HL-60/S4 treated with retinoic acid at 250 ng/mL for 4 days and 3 days (cell line): ENCODE results near the gene RPTOR.

ENCODE experiments used
- in situ Hi-C: fragments of 300-500 bp; cut with MboI; formaldehyde crosslinking; loops from 2 replicates; pipeline ENCODE4 v1.7.0; 2022; ENCODE audit warnings: low sequenced_read_pairs

The RPTOR gene

DNA sequence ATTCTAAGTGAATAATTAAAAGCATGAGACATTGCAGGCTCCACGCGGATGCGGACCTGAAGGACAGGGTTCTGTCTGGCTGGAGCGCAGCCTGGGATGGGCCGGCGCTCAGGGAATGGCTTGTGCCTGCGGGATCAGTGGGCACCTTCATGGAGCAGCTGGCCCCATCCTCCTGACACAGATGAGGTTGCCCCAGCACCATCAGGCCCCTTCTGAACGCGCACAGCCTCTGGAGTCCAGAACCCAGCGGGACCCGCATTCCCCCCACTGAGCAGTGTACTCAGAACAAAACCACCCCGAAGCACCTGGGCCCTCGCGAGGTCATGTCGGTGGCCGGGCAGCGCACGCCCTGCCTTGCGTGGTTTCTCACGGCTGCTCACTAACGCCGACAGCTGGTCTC, 376.5 kb downstream of the RPTOR start:
- in situ Hi-C loops, result no loop called here

DNA sequence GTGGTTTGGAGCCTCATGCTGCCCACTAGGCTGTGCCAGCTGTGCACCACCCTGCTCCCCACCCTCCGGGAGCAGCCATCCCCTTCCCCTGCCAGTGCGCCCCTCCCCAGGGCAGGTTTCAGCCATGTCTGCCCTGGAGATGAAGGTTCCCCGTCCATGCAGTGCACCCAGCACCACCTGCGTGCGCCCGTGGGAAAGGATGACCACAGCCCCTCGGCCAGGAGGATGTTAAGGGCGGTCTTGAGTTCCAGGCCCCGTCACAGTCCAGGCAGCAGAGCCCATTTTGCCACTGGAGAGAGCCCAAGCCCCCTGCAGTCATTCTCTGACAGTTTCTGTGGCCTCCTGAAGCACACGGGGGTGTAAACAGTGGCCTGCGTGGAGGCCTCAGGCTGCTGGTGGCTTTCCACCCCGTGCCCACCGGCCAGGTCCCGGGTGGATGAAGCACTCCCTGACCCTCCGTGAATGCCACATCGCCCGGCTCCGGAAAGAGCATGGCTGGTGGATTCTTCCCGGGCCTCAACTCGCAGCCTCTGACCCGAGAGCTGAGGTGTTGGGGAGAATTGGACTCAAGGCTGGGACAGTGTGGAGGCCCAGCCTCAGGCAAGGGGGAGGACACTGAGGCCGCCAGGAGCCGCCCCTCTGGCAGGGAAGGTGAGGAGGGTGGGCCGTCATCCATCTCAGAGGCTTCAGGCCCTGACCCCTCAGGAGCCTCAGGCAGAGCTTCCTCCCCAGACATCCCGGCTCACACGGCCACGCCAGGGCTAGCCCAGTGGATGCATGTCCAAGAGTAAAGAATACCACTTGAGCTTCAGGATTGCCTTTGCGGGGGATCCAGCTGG, 377.3 kb downstream of the RPTOR start:
- in situ Hi-C loops, result no loop called here

DNA sequence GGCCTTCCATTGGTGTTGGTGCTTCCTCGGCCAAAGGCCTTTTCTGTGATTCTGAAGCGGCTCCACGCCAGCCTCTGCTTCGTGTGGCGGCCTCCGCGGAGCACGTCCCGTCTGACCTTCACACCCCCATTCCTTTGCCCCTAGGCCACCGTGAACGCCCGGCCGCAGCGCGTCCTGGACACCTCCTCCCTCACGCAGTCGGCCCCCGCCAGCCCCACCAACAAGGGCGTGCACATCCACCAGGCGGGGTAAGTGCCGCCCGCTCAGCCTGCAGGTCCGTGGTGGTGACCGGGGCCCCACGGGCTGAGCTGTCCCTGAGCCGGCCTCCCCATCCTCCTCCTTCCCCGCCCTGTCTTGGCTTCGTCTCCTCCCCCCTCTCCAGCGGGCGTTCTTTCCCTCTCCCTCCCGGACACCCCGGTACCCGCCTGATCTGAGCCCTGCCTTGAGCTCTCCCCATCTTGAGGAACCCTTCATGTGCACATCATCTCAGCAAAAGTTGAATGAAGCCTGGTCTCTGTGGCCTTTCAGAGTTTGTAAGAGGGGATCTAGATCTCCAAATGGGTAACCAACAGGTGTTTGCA, 378.0 kb downstream of the RPTOR start:
- in situ Hi-C loops, result no loop called here

DNA sequence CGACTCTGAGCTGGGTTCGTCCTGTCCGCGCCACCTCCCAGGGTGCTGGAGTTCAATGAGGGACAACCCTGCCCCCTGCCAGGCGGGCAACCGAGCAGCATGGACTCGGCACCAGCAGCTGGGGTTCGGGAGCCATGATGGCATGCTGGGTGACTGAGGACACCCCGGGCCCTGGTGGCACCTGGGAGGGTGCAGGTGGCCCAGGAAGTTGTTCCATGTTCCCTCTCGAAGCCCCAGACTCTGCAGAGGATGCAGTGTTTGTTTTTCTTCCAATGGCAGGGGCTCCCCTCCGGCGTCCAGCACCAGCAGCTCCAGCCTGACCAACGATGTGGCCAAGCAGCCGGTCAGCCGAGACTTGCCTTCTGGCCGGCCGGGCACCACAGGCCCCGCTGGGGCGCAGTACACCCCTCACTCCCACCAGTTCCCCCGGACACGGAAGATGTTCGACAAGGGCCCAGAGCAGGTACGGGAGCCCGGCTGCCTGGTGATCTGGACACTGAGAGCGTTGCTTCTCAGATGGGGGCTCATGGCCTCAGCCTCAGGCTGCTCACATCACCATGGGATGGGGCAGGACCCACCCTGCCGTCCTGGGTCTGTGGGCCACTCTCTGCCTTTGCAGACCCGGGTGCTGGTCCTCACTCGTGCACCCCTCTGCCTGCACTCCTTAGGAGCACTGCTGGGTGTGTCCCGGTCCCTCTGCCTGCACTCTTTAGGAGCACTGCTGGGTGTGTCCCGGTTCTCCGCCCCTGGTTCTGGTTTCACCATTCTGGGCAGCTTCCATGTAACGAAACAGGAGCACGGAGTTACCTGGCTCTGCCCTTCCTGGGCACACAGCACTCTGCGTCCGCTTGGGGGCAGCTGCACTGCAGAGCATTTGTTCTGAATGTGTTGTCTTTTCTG, 378.8 kb downstream of the RPTOR start:
- in situ Hi-C loops, result no loop called here

DNA sequence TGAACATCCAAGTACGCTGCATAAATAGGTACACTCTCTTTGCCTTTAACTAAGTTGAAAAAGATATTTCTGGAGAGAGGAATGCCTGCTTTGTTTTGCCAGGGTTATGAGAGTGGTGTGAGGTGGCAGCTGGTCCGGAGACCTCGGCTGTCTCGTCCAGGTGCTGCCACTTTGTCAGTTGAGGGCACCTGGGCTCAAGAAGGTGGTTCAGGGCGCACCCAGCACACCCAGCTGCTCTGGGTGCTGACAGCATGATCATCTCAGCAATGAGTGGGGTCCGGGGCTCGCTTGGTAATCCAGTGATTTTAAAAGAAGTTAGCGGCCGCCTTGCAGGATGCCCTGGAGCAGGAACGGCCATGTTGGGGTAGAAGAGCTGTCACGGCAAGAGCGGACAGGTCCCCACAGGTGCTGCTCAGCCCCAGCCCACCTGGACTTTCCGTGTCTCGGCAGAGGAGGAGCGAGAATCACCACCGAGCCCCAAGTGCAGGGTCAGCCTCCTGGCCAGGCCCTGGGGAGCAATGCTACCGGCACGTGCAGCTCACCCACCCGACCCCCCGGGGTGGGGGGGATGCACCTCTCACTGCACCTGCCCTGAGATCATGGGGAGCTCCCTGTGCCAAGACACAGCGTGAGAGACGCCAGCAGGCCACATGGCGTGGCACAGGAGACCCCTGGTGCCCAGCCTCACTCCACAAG, 379.6 kb downstream of the RPTOR start:
- in situ Hi-C loops, result no loop called here

DNA sequence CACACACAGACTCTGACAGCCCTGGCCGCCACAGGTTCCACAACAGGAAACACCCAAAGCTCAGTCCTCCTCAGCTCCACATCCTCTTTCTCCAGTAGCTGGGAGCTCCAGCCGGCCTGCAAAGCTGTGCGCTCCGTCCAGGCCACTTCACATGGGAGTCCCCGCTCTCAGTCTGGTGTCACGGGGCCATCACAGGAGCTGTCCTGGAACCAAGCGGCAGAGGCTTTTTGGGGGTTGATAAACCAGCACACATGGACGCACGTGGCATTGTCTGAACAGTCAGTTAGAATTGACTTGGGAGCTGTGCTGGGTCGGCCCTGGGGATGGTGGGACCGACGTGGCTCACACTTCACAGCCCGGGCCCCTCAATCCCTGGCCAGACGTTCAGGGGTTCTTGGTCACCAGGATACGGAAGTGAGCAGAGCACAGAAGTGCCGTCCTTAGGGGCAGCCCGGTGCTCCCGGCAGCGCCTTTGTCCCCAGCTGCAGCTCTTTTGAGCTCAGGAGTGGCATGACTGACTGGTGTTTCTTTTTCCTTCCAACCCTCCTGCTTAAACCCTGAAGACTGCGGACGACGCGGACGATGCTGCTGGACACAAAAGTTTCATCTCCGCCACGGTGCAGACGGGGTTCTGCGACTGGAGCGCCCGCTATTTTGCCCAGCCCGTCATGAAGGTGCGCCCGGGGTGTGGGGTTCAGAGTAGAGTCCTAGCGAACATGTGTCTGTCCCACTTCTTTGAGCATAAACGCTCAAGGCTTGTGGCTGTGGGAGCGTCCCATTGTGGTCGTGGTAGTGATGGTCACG, 380.4 kb downstream of the RPTOR start:
- in situ Hi-C loops, result no loop called here

DNA sequence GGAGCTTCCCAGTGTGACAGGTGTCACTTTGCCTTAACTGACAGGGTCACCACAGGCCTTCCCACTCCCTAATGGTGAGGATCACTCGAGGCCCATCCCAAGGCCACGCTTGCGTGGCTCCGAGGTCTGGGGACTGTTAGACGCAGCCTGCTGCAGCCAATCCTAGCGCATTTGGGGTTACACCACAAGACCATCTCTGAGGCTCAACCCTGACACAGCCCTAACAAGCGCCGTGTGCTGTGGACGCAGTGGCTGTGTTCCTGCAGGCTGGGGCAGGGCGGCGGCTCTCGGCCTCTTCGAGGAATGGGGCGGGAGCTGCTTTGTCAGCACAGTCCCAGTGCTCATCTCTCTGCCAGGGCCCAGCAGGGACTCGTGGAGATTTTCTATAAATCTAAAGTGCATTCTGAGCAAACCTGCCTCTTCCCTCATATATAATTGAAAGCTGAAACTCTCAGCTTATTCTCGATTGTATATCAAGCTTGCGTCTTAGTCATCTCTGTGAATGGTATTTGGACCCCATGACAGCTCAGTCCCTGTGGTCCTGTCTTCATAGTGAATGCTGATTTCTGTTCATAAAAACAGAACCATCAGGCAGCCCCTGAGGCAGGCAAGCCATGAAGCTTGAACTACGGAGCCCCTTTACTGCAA, 381.2 kb downstream of the RPTOR start:
- in situ Hi-C loops, result no loop called here

DNA sequence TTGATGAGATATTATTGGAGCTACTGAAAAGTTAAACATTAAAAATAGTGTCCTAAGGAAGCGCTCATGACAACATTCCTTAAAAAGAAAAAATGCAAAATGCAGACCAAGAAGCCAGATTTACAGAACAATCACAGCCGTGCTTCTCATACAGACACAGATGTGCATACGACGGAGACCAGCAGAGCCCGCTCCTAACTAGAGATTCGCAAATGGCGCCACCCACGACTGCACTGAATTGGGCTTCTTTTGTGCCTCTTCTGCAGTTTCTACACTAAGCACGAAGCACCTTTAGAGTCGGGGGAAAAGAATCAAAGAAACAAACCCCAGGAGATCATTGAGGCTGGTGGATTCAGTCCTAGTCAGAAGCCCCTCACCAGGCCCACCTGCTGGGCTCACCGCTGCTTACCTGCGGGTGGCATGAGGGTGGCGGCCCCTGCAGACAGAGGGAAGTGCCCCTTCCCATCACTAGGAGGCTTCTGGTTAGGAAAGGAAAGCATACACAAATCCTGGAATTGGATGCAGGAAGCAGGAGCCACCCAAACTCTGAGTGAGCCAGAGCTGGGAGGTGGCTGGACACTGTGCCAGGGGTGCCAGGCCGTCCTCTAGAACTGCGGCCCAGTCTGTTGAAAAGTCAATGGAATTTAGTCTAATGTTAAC, 382.1 kb downstream of the RPTOR start:
- in situ Hi-C loops, result no loop called here

DNA sequence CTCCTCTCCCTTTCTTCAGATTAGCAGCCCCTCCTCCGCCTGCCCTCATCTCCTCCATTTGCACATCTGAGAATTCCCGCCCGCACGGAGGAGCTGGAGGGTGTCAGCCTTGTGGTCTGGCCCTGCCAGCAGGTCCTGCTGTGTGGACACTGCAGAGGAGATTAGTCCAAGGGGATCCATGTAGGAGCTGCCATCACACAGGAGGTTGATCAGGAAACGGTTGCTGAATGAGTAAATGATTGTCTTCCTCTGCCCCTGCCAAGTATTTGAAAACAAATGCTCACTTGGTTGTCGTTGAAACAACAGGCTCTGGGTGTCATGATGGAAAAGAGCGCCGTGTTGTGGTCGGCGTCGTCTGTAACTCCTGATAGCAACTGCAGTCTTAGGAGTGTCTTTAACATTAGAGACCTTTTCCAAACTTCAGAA, 383.2 kb downstream of the RPTOR start:
- in situ Hi-C loops, result no loop called here

DNA sequence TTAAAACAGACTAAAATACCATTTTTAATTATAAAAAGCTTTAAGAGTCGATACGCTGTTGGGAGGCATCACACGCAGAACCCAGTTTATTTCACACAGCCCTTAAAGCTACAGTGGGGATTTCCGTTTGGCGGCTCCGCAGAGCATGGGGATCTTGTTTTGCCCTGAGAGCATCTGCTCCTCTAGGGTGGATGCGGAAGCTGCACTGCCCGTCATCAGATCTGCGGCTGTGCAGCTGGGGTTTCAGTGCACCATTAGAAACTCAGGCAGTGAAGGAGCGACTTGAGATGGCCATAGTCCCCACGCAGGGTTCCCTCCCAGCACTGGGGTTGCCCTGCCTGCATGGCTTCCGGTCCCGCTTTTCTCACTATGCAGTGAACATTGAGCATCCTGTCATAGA, 384.8 kb downstream of the RPTOR start:
- in situ Hi-C loops, result no loop called here

DNA sequence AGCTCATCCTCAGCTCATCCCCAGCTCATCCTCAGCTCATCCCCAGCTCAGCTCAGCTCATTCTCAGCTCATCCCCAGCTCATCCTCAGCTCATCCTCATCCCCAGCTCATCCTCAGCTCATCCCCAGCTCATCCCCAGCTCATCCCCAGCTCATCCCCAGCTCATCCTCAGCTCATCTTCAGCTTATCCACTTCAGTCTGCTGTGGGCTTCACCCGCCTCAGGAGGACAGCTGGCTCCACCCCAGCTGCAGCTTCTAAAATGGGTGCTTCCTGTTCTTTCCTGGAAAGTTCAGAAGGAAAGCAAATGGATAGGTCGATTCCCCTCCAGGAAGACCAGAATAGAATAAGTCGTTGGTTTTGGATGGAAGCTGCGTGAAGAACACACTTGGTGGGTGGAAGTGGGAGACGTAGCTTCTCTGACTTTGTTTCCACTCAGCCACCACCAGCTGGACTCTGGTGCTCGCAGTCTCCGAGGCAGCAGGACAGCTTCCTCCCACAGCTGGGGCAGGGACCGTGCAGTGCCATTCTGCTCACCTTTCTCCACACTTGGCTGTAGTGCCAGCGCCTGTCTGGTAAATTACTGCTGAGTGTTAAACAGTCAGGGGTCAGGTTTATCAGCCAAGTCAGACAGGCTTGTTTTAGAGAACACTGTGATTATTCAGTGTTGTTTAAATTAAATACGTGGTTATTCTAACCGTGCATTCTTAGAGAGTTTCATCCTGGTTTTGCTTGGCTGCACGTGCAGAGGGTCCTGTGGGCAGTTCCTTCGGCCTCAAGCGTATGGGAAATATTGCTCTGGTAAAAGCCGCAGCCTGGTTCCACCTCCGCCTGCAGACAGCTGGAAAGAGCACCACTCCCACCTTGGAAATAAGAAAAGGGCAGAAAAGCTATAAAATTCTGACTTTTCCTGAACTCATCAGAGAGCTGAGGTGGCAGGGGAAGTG, 386.0 kb downstream of the RPTOR start:
- in situ Hi-C loops, result no loop called here

DNA sequence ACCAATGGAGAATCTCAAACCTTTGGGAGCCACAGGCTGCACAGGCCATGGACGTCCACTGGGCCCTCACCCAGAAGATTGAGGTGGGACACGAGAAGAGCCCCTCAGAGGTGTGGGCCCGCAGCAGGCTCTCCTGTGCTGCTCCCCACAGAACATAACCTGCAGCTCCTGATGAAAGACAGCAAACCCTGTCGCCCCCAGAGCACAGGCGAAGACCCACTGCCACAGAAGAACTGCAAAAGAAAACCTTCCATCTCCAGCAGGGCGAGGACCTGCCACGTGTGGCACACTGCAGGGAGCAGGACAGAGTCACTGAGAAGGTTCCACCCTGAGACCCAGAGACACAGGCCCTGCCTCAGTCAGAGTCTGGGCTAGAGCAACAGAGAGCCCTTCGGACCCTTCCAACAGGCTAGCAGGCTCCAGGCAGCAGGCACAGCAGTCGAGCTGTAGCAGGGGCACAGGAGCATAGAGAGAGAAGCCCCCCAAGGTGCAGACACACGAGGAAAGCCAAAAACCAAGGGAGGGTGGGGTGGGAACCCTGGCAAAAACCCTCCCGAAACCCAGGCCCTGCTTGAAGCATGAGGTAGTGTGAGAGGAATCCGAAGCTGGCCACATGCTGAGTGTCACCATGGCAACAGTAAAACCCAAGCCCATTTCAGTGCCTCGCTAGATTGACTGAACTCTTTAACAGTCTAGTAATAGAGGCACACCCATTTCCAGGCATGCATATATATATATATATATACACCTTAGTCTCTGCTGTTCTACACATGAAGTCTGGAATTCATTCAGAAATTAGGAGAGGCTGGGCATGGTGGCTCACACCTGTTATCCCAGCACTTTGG, 387.0 kb downstream of the RPTOR start:
- in situ Hi-C loops, result no loop called here

DNA sequence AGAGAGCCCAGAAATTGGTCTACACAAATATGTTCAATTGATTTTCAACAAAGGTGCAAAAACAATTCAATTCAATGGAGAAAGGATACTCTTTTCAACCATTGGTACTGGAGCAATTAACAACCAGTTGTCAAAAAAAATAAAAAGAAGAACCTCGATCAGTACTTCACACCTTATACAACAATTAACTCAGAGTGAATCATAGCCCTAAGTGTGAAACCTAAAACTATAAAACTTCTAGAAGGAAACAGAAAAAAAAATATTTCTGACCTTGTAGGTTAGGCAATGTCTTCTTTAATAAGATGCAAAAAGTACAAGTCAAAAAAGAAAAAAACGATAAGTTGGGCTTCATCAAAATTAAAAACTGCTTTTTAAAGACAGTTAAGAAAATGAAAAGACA, 390.9 kb downstream of the RPTOR start:
- in situ Hi-C loops, result no loop called here

DNA sequence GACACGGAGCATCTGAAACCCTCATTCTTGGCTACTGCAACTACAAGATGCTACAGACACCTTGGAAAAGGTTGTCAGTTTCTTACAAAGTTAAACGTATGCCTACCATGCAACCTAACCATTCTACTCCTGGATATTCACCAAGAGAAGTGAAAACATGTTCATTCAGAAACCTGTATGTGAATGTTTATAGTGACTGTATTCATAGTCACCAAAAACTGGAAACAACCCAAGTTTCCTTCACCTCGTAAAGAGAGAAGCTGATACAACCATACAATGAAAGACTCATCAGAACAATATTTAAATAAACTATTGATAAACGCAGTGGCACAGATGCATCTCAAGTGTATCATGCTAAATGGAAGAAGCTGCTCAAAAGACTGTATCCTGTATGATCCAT, 391.6 kb downstream of the RPTOR start:
- in situ Hi-C loops, result no loop called here

DNA sequence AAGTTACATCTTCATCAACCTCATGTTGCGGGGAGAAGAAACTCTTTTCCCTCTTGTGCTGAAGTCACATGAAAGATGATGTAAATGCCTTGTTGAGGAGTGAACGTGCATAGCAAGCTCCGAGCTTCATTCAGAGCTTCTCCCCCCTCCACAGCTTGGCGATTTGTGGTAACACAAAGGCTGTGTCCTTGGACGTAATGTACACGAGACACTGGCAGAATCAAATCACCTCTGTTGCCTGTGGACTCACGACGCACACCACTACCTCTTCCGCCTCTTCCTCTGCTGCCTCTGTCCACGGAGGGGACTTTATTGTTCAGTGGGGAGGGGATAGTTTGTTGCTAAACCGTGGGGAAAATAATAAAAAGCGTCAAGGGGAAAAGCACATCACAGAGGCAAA, 392.1 kb downstream of the RPTOR start:
- in situ Hi-C loops, result no loop called here

DNA sequence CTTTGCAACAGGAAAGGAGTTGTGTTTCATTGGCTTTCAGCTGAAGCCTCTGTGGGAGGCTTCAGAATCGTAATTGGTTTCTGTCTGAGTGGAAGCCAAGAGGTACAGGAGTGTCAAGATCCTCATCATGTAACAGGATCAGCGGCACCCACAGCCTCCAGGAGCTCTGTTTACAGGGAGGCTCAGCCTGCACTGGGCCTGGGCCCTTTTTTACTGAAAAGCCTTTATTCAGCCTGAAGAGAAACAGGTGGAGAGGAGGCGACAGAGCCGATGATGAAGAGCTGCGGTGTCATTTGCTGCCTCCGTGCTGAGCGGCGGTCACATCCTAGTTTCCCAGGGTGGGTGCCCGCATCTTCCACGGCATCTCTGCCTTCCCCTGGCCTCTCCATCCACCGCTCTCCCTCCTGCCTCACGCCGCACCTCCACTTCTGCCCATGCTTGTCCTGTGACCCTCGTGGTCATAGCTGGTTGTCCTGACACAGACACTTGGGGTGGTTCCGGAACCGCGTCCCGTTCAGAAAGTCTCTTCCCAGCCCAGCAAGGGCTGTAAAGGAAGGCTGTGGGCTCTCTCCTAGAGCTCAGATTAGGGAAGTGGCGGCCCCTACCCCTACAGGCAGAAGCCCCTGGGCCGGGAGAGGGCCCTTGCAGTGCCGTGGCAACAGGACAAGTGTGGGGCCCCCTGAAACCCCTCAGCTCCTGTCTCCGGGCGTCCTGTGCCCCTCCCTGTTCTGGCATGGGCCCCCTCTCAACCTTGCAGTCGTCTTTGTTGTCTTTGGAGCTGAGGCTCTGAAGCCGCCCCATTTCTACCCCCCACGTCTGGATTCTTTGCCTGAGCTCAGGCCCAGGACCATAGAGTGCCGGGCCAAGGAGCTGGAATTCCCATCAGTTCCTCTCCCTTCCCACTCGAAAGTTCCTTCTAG, 393.1 kb downstream of the RPTOR start:
- in situ Hi-C loops, result no loop called here
